Measurements from ENCODE around the gene DDX25. TPM values are rescaled to one million over a fixed set of nuclear protein-coding genes. Genes with fewer than 3 reads are reported as not detected.

DDX25 gene
- total RNA-seq, 1 experiment from 2014 or later: 0.26 TPM

DNA sequence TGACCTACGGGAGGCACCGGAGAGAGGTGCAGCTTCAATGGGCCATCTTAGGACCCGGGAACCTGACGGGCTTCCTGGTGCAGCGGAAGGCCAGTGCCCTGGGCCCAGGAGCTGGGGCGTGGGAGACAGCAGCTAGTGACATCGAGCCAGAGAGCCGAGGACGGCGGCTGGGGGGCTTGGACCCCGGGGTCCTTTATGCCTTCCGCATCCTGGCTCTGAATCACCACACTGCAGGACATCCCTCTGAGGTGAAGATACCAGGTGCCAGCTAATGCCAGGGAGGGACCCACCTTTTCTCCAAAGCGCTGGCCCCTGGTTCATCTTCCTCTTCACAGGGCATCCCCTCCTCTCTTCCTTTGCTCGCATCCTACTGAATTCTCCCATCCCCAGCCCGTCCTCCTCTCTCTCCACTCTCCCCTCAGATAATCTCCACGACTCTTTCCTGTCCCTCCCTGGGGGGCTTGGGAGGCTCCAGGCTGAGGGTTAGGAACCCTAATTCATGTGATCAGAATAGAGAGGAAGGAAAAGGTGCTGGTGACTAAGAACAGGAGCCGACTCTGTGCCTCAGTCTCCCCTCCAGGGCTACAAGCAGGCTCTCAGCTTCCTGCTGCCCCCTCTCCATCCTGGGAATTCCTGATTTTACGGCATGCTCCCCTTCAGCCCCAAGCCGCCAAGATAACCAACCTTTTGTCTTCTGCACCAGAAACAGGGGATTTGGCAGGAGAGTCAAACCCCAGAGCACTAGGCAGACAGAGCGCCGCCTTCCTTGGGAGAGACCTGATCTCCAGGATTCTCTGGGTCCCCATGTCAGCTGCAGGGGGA, 50.0 kb downstream of the DDX25 start:
- intact Hi-C loops (cut with micrococcal nuclease; ENCODE audit: unreplicated experiment): no loop called here
- DNase-seq: no peak
- Histone ChIP-seq H3K4me1 (replicated peaks; ENCODE audit: insufficient read depth) (no peaks in the 10 kb centered on the region), H3K36me3 (ENCODE audit: low read depth) (no peaks in the 10 kb centered on the region), H3K27ac (no peak overlapping the region), H3K9me2 (ENCODE audit: insufficient read depth) (no peaks in the 10 kb centered on the region), H3K4me3 (no peak overlapping the region), H4K20me1 (ENCODE audit: insufficient read depth) (no peaks in the 10 kb centered on the region), H3K79me2 (ENCODE audit: low read depth) (no peaks in the 10 kb centered on the region), H2AFZ (no peak overlapping the region), H3K4me2 (no peak overlapping the region), H3F3A (ENCODE audit: insufficient read depth, low read depth) (no peaks in the 10 kb centered on the region), H3K27me3 (ENCODE audit: insufficient read depth, low read depth) (no peaks in the 10 kb centered on the region), H3K9me3 (ENCODE audit: insufficient read depth, low read depth) (no peaks in the 10 kb centered on the region)
- ChIA-PET POLR2A (ENCODE audit: unreplicated experiment) (no interaction called here), CTCF (no interaction called here)
- BruUV-seq (replicated peaks): no TSS peak
- TF ChIP-seq EZH2 (IDR thresholded peaks at IDR 0.05; ENCODE audit: low read depth): no peak
- TF ChIP-seq, protein P1, sequence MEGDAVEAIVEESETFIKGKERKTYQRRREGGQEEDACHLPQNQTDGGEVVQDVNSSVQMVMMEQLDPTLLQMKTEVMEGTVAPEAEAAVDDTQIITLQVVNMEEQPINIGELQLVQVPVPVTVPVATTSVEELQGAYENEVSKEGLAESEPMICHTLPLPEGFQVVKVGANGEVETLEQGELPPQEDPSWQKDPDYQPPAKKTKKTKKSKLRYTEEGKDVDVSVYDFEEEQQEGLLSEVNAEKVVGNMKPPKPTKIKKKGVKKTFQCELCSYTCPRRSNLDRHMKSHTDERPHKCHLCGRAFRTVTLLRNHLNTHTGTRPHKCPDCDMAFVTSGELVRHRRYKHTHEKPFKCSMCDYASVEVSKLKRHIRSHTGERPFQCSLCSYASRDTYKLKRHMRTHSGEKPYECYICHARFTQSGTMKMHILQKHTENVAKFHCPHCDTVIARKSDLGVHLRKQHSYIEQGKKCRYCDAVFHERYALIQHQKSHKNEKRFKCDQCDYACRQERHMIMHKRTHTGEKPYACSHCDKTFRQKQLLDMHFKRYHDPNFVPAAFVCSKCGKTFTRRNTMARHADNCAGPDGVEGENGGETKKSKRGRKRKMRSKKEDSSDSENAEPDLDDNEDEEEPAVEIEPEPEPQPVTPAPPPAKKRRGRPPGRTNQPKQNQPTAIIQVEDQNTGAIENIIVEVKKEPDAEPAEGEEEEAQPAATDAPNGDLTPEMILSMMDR (conservative IDR thresholded peaks at IDR 0.05): no peak

DNA sequence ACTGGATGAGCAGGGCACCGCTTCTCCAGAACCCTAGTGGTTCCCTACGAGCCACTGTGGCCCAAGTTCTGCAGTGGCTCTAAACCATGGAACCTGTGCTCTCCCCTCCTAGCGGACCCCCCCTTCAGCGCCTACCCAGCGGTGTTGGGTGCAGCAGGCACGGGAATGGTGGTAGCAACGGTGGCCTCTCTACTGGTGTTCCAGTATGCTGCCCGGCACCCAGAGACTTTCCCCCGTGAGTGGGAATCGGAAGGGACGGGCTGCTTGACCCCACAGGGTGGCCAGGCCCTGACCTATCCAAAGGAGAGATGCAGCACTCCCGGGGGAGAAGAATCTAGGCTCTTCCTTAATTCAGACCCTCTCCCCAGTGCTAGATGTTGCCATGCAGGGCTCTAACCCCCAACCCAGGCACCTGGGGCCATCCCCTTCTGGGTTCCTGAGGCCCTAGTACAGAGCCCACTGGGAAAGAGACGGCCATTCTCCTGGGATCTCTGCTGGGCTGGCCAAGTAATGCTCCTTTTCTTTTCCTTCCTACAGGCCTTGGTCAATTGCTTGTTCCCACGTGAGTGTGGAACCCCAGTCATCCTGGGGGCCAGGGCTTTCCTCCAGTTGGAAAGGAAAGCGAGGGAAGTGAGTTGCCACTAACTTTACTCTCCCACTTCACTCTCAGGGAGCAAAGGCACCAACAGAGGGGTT, 50.8 kb downstream of the DDX25 start:
- Histone ChIP-seq H4K20me1 (ENCODE audit: insufficient read depth) (no peaks in the 10 kb centered on the region), H2AFZ (no peak overlapping the region), H3K9me3 (ENCODE audit: insufficient read depth, low read depth) (no peaks in the 10 kb centered on the region), H3K9me2 (ENCODE audit: insufficient read depth) (no peaks in the 10 kb centered on the region), H3K4me3 (no peak overlapping the region), H3K27me3 (ENCODE audit: insufficient read depth, low read depth) (no peaks in the 10 kb centered on the region), H3K4me1 (replicated peaks; ENCODE audit: insufficient read depth) (no peaks in the 10 kb centered on the region), H3K79me2 (ENCODE audit: low read depth) (no peaks in the 10 kb centered on the region), H3K4me2 (no peak overlapping the region), H3K36me3 (ENCODE audit: low read depth) (no peaks in the 10 kb centered on the region), H3F3A (ENCODE audit: insufficient read depth, low read depth) (no peaks in the 10 kb centered on the region), H3K27ac (no peak overlapping the region)
- BruUV-seq (replicated peaks): no TSS peak
- CTCF ChIA-PET: interaction anchor here (0.8 kb wide), 1 partner anchor 159 kb away, joined by 3 read pairs; no protein-coding TSS in a partner anchor
- DNase-seq: no peak
- TF ChIP-seq EZH2 (IDR thresholded peaks at IDR 0.05; ENCODE audit: low read depth): no peak
- TF ChIP-seq, protein P1 (conservative IDR thresholded peaks at IDR 0.05): no peak
- intact Hi-C loops (cut with micrococcal nuclease; ENCODE audit: unreplicated experiment): no loop called here
- POLR2A ChIA-PET (ENCODE audit: unreplicated experiment): no interaction called here

DNA sequence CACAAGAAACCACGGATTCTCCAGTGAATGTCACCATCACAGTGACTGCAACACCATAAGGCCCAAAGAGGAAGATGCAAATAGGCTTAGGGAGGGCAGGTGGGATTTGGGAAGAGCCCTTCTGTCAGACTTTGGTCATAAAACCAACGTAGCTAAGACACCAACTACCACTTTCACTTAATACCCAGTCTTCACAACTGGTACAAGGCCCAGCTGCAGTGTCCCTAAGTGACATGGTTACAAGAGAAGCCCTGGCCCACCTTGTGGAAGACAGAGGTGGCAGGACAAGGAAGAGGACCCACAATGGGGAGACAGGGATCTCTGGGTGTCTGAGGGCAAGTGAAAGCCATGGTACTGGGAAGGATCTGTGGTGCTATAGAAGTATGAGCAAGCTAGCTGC, 51.5 kb downstream of the DDX25 start:
- Histone ChIP-seq H3K27ac (no peak overlapping the region), H3K9me2 (ENCODE audit: insufficient read depth) (no peaks in the 10 kb centered on the region), H3K79me2 (ENCODE audit: low read depth) (no peaks in the 10 kb centered on the region), H3F3A (ENCODE audit: insufficient read depth, low read depth) (no peaks in the 10 kb centered on the region), H3K36me3 (ENCODE audit: low read depth) (no peaks in the 10 kb centered on the region), H3K27me3 (ENCODE audit: insufficient read depth, low read depth) (no peaks in the 10 kb centered on the region), H3K9me3 (ENCODE audit: insufficient read depth, low read depth) (no peaks in the 10 kb centered on the region), H4K20me1 (ENCODE audit: insufficient read depth) (no peaks in the 10 kb centered on the region), H3K4me3 (no peak overlapping the region), H2AFZ (no peak overlapping the region), H3K4me2 (no peak overlapping the region), H3K4me1 (replicated peaks; ENCODE audit: insufficient read depth) (no peaks in the 10 kb centered on the region)
- TF ChIP-seq, protein P1 (conservative IDR thresholded peaks at IDR 0.05): no peak
- no peak for TF ChIP-seq EZH2 (IDR thresholded peaks at IDR 0.05; ENCODE audit: low read depth)
- no peak for DNase-seq
- POLR2A ChIA-PET (ENCODE audit: unreplicated experiment): no interaction called here
- intact Hi-C loops (cut with micrococcal nuclease; ENCODE audit: unreplicated experiment): no loop called here
- CTCF ChIA-PET: interaction anchor here (0.8 kb wide), 1 partner anchor 158 kb away, joined by 3 read pairs; no protein-coding TSS in a partner anchor
- no TSS peak for BruUV-seq (replicated peaks)

All from PC-9 (cell line).